Smooth muscle cell of the brain vasculature (primary cell): Measurements from ENCODE around the gene RPRD1B.
"Not testable (repeated sequence)": the region's sequence is repeated elsewhere in the genome, so short reads cannot be mapped to it uniquely, and the experiment has no call there.

ENCODE experiments used
- DNase-seq: peaks from one replicate; pipeline ENCODE4 v3.0.0-alpha.2; 2012; ENCODE audit warnings: low read depth, low spot score

RPRD1B gene

GRCh38 chr20:38104285-38104684, 70.7 kb downstream of the RPRD1B start:
- no peak for DNase-seq

- DNase-seq: no peak
These were observed 72.9 kb downstream of the RPRD1B start for GRCh38 chr20:38106461-38106860.

GRCh38 chr20:38107386-38107785, 73.8 kb downstream of the RPRD1B start:
- not testable (repeated sequence) for DNase-seq

GRCh38 chr20:38107916-38108315, 74.4 kb downstream of the RPRD1B start:
- DNase-seq: not testable (repeated sequence)

- DNase-seq: no peak
These were observed 75.0 kb downstream of the RPRD1B start for GRCh38 chr20:38108438-38108985.

- no peak for DNase-seq
These were observed 75.5 kb downstream of the RPRD1B start for GRCh38 chr20:38108986-38109541.

GRCh38 chr20:38109591-38110524, 76.3 kb downstream of the RPRD1B start:
- no peak for DNase-seq

GRCh38 chr20:38110525-38111178, 77.1 kb downstream of the RPRD1B start:
- DNase-seq: no peak

- DNase-seq: no peak
These were observed 78.1 kb downstream of the RPRD1B start for GRCh38 chr20:38111366-38112232.

- DNase-seq: no peak
These were observed 78.8 kb downstream of the RPRD1B start for GRCh38 chr20:38112261-38112929.

GRCh38 chr20:38112930-38113294, 79.4 kb downstream of the RPRD1B start:
- DNase-seq: no peak

- DNase-seq: no peak
These were observed 80.1 kb downstream of the RPRD1B start for GRCh38 chr20:38113401-38114325.

GRCh38 chr20:38114353-38114791, 80.8 kb downstream of the RPRD1B start:
- no peak for DNase-seq

GRCh38 chr20:38115205-38115604, 81.7 kb downstream of the RPRD1B start:
- no peak for DNase-seq

GRCh38 chr20:38115896-38116295, 82.3 kb downstream of the RPRD1B start:
- DNase-seq: no peak

- no peak for DNase-seq
These were observed 83.0 kb downstream of the RPRD1B start for GRCh38 chr20:38116409-38117165.

- no peak for DNase-seq
These were observed 83.7 kb downstream of the RPRD1B start for GRCh38 chr20:38117205-38117604.

- no peak for DNase-seq
These were observed 84.1 kb downstream of the RPRD1B start for GRCh38 chr20:38117635-38118034.

GRCh38 chr20:38119446-38119845, 85.9 kb downstream of the RPRD1B start:
- no peak for DNase-seq
